ENCODE data around the gene KIAA1210. TPM values are rescaled to one million over a fixed set of nuclear protein-coding genes. Genes with fewer than 3 reads are reported as not detected.

The KIAA1210 gene
- total RNA-seq, 2 donors from 2014 or later = not detected

GRCh38 chrX:119118780-119119395 is 8.7 kb downstream of the KIAA1210 start:
- TF ChIP-seq CTCF (IDR thresholded peaks at IDR 0.05) = peak; percentile 78
- Histone ChIP-seq H3K9ac (ENCODE audit: low read depth in 2 of 2, low read length in 2 of 2) (no peak overlapping the region), H3K27me3 (no peaks in the 10 kb centered on the region), H3K4me3 (no peak overlapping the region), H3K27ac (no peak overlapping the region), H3K9me3 (no peaks in the 10 kb centered on the region), H3K4me1 (no peaks in the 10 kb centered on the region), H3K36me3 (no peaks in the 10 kb centered on the region)
- DNase-seq = peak; percentile 34
- intact Hi-C loops (cut with DNase I) = no loop called here

GRCh38 chrX:119107206-119107605 is 20.4 kb downstream of the KIAA1210 start:
- no peaks in the 10 kb centered on the region for H3K36me3 ChIP-seq
- H3K27me3 ChIP-seq = no peaks in the 10 kb centered on the region
- TF ChIP-seq CTCF (IDR thresholded peaks at IDR 0.05) = no peak
- H3K4me1 ChIP-seq = no peaks in the 10 kb centered on the region
- H3K9me3 ChIP-seq = no peaks in the 10 kb centered on the region
- intact Hi-C loops (cut with DNase I) = no loop called here
- no peak overlapping the region for H3K27ac ChIP-seq
- no peak overlapping the region for H3K9ac ChIP-seq (ENCODE audit: low read depth in 2 of 2, low read length in 2 of 2)
- no peak overlapping the region for H3K4me3 ChIP-seq
- no peak for DNase-seq

GRCh38 chrX:119105826-119106225 is 21.8 kb downstream of the KIAA1210 start:
- Histone ChIP-seq H3K9ac (ENCODE audit: low read depth in 2 of 2, low read length in 2 of 2) (no peak overlapping the region), H3K9me3 (no peaks in the 10 kb centered on the region), H3K36me3 (no peaks in the 10 kb centered on the region), H3K4me1 (no peaks in the 10 kb centered on the region), H3K4me3 (no peak overlapping the region), H3K27me3 (no peaks in the 10 kb centered on the region), H3K27ac (no peak overlapping the region)
- intact Hi-C loops (cut with DNase I) = no loop called here
- DNase-seq = no peak
- no peak for TF ChIP-seq CTCF (IDR thresholded peaks at IDR 0.05)

- H3K27ac ChIP-seq = no peak overlapping the region
- H3K9ac ChIP-seq (ENCODE audit: low read depth in 2 of 2, low read length in 2 of 2) = no peak overlapping the region
- H3K9me3 ChIP-seq = no peaks in the 10 kb centered on the region
- no peaks in the 10 kb centered on the region for H3K27me3 ChIP-seq
- no peaks in the 10 kb centered on the region for H3K36me3 ChIP-seq
- intact Hi-C loops (cut with DNase I) = no loop called here
- no peak overlapping the region for H3K4me3 ChIP-seq
- no peak for TF ChIP-seq CTCF (IDR thresholded peaks at IDR 0.05)
- no peaks in the 10 kb centered on the region for H3K4me1 ChIP-seq
- no peak for DNase-seq
These were observed 26.4 kb downstream of the KIAA1210 start for GRCh38 chrX:119101168-119101567.

- no peak for TF ChIP-seq CTCF (IDR thresholded peaks at IDR 0.05)
- no peak overlapping the region for H3K27ac ChIP-seq
- H3K4me1 ChIP-seq = no peaks in the 10 kb centered on the region
- H3K4me3 ChIP-seq = no peak overlapping the region
- no peak overlapping the region for H3K9ac ChIP-seq (ENCODE audit: low read depth in 2 of 2, low read length in 2 of 2)
- no peaks in the 10 kb centered on the region for H3K36me3 ChIP-seq
- H3K27me3 ChIP-seq = no peaks in the 10 kb centered on the region
- H3K9me3 ChIP-seq = no peaks in the 10 kb centered on the region
- DNase-seq = no peak
- intact Hi-C loops (cut with DNase I) = no loop called here
These were observed 31.7 kb downstream of the KIAA1210 start for GRCh38 chrX:119095936-119096335.

All from colonic mucosa (tissue), 4 donors.